PFSK-1 (cell line): Measurements from ENCODE around the gene HINT3.

Source experiments
- FOXP2 ChIP-seq: optimal IDR thresholded peaks from 2 replicates; pipeline ENCODE3; 2011; ENCODE audit warnings: borderline replicate concordance, control low read depth, inconsistent platforms; ENCODE audit not compliant: insufficient read depth; ENCODE audit errors: extremely low read length, extremely low read depth
- POLR2AphosphoS5 ChIP-seq: IDR thresholded peaks from 2 replicates; pipeline ENCODE4 v1.6.1; 2012; ENCODE audit warnings: low read depth, mild to moderate bottlenecking, control low read depth, low read length, moderate library complexity
- REST ChIP-seq, 2 experiments: IDR thresholded peaks; 2 replicates each; pipeline versions ENCODE4 v1.6.1 to v1.8.0; 2011 to 2012; ENCODE audit warnings: low read depth in 2 of 2, low read length in 2 of 2, control low read depth in 1 of 2, inconsistent platforms in 1 of 2, mild to moderate bottlenecking in 1 of 2, moderate library complexity in 1 of 2; ENCODE audit not compliant: insufficient read depth in 1 of 2
- SIN3A ChIP-seq: IDR thresholded peaks from 2 replicates; pipeline ENCODE4 v1.6.1; 2012; ENCODE audit warnings: mild to moderate bottlenecking, low read length, moderate library complexity, borderline replicate concordance; ENCODE audit not compliant: insufficient read depth
- TAF1 ChIP-seq: IDR thresholded peaks from 2 replicates; pipeline ENCODE4 v1.6.1; 2012; ENCODE audit warnings: low read length, control low read depth, borderline replicate concordance; ENCODE audit not compliant: insufficient read depth

GRCh38 chr6:126007800-126008199 is 51.2 kb downstream of the HINT3 start:
- no peak for TF ChIP-seq REST (IDR thresholded peaks at IDR 0.05; ENCODE audit: insufficient read depth in 1 of 2, low read depth in 2 of 2, low read length in 2 of 2)
- TF ChIP-seq POLR2AphosphoS5, result no peak
- no peak for TF ChIP-seq TAF1
- TF ChIP-seq SIN3A, result no peak
- TF ChIP-seq FOXP2, result no peak
